Stimulated activated CD8-positive, alpha-beta memory T cell treated with anti-CD3 and anti-CD28 coated beads, Interleukin-2, amount 100 ng/mL, for 1 hour (primary cell): ENCODE results near the gene DCAF12.

Experiments used
- DNase-seq, 2 donors: peaks; one replicate each; pipeline ENCODE4 v3.0.0-alpha.2; 2020; ENCODE audit warnings: low read depth in 2 of 2

The DCAF12 gene

GRCh38 chr9:34125681-34126206 lies 754 bp downstream of the DCAF12 start:
- DNase-seq, result no peak

GRCh38 chr9:34124926-34125325 lies 1.6 kb downstream of the DCAF12 start:
- no peak for DNase-seq

- no peak for DNase-seq
Measured at GRCh38 chr9:34124099-34124498, 2.4 kb downstream of the DCAF12 start.

- DNase-seq, result no peak
Measured at GRCh38 chr9:34123682-34124081, 2.8 kb downstream of the DCAF12 start.

GRCh38 chr9:34121996-34122395 lies 4.5 kb downstream of the DCAF12 start:
- DNase-seq, result no peak

- no peak for DNase-seq
Measured at GRCh38 chr9:34119713-34120112, 6.8 kb downstream of the DCAF12 start.

- no peak for DNase-seq
Measured at GRCh38 chr9:34114436-34114835, 12.1 kb downstream of the DCAF12 start.

GRCh38 chr9:34106110-34106509 lies 20.4 kb downstream of the DCAF12 start:
- no peak for DNase-seq

GRCh38 chr9:34102796-34103195 lies 23.7 kb downstream of the DCAF12 start:
- no peak for DNase-seq

- DNase-seq, result no peak
Measured at GRCh38 chr9:34098307-34098706, 28.2 kb downstream of the DCAF12 start.

GRCh38 chr9:34097865-34098264 lies 28.6 kb downstream of the DCAF12 start:
- no peak for DNase-seq

- DNase-seq, result no peak
Measured at GRCh38 chr9:34096751-34097150, 29.7 kb downstream of the DCAF12 start.

GRCh38 chr9:34093578-34093977 lies 32.9 kb downstream of the DCAF12 start:
- DNase-seq, result no peak

- DNase-seq, result no peak
Measured at GRCh38 chr9:34089311-34089710, 37.2 kb downstream of the DCAF12 start.

- no peak for DNase-seq
Measured at GRCh38 chr9:34087370-34087769, 39.1 kb downstream of the DCAF12 start.

- DNase-seq, result no peak
Measured at GRCh38 chr9:34086864-34087263, 39.6 kb downstream of the DCAF12 start.

- DNase-seq, result no peak
Measured at GRCh38 chr9:34085581-34086500, 40.7 kb downstream of the DCAF12 start.

GRCh38 chr9:34084562-34084961 lies 41.9 kb downstream of the DCAF12 start:
- no peak for DNase-seq

GRCh38 chr9:34079181-34079580 lies 47.3 kb downstream of the DCAF12 start:
- no peak for DNase-seq

GRCh38 chr9:34072868-34073590 lies 53.5 kb downstream of the DCAF12 start:
- DNase-seq, result no peak

- no peak for DNase-seq
Measured at GRCh38 chr9:34072410-34072809, 54.1 kb downstream of the DCAF12 start.

- DNase-seq, result no peak
Measured at GRCh38 chr9:34070606-34071324, 55.7 kb downstream of the DCAF12 start.
